D721Med (cell line): ENCODE measurements around the gene AP3S2.

Source experiments
- DNase-seq: peaks from one replicate; pipeline ENCODE4 v3.0.0; 2011; ENCODE audit warnings: low spot score; ENCODE audit not compliant: insufficient read length
- FAIRE-seq: peaks from 2 replicates; lab custom pipeline; 2011; peaks lifted over from hg19 to GRCh38; lab: Jason Lieb, UNC
- TF ChIP-seq, protein P1 (sequence below): IDR thresholded peaks from 2 replicates; pipeline ENCODE4 v1.5.1; 2012; ENCODE audit warnings: mild to moderate bottlenecking, control low read depth; ENCODE audit not compliant: insufficient read depth; ENCODE audit errors: missing control alignments

AP3S2 gene

DNA sequence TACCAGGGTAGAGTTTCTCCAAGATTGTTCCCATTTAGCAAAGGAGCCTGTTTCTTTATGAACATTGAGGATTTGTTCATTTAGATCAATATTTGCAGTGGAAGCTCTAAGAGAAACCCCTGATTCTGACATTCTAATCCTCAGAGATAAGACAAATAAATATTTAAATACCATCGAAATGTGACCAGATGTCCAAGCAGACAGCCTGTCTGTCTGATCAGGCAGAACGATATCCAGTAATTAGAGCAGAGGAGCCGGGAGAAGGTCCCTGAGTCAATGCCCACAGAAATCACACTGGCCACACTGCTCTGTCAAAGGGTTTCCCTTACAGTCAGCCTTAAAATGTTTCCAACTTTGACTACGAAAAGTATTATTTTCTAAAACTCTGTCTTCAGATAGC, 34.6 kb upstream of the AP3S2 start:
- no peak for DNase-seq
- FAIRE-seq = peak; percentile 11
- TF ChIP-seq, protein P1, sequence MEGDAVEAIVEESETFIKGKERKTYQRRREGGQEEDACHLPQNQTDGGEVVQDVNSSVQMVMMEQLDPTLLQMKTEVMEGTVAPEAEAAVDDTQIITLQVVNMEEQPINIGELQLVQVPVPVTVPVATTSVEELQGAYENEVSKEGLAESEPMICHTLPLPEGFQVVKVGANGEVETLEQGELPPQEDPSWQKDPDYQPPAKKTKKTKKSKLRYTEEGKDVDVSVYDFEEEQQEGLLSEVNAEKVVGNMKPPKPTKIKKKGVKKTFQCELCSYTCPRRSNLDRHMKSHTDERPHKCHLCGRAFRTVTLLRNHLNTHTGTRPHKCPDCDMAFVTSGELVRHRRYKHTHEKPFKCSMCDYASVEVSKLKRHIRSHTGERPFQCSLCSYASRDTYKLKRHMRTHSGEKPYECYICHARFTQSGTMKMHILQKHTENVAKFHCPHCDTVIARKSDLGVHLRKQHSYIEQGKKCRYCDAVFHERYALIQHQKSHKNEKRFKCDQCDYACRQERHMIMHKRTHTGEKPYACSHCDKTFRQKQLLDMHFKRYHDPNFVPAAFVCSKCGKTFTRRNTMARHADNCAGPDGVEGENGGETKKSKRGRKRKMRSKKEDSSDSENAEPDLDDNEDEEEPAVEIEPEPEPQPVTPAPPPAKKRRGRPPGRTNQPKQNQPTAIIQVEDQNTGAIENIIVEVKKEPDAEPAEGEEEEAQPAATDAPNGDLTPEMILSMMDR = no peak

DNA sequence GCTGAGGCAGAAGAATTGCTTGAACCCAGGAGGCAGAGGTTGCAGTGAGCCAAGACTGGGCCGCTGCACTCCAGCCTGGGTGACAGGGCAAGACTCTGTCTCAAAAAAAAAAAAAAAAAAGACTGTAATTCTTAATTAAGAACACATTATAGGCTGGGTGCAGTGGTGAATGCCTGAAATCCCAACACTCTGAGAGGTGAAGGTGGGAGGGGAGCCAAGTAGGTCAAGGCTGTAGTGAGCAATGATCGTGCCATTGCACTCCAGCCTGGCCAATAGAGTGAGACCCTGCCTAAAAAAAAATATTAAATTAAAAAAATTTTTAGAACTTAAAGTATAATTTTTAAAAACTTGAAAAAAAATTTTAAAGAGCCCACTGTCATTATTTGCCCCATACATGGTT, 32.4 kb upstream of the AP3S2 start:
- FAIRE-seq (no peak), DNase-seq (no peak)
- TF ChIP-seq, protein P1 = no peak

DNA sequence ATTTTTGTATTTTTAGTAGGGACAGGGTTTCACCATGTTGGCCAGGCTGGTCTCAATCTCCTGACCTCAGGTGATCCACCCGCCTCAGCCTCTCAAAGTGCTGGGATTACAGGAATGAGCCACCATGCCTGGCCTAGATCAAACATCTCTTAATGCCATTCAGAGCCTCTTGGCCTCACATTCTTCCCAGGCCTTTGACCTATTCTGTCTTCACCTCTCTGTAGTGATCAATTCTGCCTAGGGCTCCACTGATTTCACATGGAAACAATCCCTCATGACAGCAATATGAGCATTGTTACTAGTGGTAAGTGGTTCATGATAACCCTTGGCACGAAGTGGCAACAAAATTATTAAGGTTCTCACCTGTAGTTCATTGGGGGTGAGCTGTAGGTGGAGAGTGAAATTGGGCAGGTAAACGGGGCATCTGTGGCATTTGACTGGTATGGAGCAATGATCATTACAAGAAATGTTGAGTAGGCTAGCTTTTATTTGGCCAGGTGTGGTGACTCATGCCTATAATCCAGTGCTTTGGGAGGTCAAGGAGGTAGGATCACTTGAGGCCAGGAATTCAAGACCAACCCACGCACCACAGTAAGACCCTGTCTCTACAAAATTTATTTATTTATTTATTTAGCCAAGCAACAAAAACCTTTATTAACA, 23.8 kb upstream of the AP3S2 start:
- DNase-seq = no peak
- FAIRE-seq = no peak

DNA sequence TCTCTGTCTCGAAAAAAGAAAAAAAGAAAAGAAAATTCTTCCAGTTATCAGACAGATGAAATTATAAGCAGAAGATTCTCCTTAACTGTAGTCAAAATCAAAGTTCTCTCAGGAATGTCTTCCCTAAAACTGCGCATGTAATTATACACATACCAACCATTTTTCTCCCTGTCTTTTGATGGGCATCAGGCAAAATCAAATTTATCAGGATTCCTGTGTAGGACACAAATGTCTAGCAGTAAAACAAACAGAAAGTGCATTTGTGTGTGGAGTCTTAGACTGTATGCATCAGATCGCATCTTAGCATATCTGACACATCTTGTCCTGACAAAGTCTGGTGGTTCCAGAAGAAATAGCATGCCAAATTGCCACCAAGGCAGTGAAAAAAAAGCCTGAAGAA, 22.9 kb upstream of the AP3S2 start:
- DNase-seq (no peak), FAIRE-seq (no peak)
- TF ChIP-seq, protein P1 = no peak

More for the DNA sequence above, 23.8 kb upstream of the AP3S2 start:
- TF ChIP-seq, protein P1 = no peak

DNA sequence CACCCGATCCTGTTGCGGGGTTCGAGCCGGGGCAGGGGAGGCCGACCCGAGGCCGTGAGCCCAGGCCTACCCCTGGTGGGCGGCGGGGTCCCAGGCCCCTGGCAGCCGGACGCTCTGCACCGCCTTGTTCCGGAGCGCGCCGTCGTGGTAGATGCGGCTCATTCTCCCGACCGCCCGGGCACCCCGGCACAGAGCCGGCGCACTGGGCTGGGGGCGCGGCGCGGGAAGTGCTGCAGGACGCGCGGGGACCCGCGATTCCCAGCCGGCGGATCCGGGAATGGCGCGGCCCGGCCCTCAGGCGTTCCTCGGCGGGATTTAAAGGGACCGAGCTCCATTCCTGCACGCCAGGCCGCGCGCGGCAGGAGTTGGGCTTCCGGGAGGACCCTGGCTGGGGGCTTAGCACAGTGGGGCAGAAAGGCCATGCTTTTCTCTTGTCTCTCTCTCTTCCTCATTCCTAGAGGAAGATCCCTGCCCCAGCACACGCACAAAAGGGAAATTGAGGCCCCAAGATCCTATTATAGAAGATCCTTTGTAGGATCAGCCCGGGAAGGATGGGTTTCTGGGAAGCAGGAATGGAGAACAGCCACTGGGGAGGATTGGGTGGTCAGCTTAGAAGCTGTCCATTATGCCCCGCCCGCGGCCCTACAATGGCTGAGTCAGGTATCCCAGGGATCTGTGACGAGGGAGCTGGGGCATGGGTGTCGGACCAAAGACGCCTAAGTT, 19.0 kb upstream of the AP3S2 start, which contains the start of gene ARPIN:
ARPIN (minus strand) TSS at position 279 of the 723 bp plus-strand sequence; CDS start at position 162, 117 bp downstream.
- TF ChIP-seq, protein P1 = no peak
- FAIRE-seq (no peak), DNase-seq (peak; percentile 69)

DNA sequence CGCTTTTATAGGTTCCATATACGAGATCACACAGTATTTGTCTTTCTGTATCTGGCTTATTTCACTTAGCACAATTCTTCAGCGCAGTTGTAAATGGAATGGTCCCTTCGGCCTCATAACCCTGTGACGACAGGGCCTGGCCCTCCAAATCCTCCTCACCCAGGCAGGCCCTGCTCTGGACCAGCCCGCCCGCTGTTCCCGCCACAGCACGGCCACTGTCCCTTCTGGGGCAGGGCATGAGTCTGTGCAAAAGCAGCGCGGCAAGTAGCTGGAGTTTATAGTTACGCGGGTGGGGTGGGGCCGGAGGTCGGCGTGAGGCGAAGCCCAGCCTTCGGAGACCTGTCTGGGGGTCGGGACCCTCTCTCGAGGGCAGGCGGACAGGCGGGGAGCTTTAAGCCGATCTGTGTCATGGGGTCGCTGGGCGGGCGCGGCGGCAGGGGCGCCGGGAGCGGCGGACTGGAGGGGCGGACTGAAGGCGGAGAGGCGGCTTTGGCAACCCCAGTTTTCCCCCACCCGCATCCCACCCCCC, 18.4 kb upstream of the AP3S2 start:
- TF ChIP-seq, protein P1 = no peak
- no peak for FAIRE-seq
- DNase-seq = no peak
